HK-2 (cell line): ENCODE measurements around the gene CHTF8.
"Not testable (repeated sequence)": the region's sequence is repeated elsewhere in the genome, so short reads cannot be mapped to it uniquely, and the experiment has no call there.

Source experiments
- DNase-seq: peaks from one replicate; pipeline ENCODE4 v3.0.0-alpha.2; 2018; ENCODE audit not compliant: unreplicated experiment

The CHTF8 gene

DNA sequence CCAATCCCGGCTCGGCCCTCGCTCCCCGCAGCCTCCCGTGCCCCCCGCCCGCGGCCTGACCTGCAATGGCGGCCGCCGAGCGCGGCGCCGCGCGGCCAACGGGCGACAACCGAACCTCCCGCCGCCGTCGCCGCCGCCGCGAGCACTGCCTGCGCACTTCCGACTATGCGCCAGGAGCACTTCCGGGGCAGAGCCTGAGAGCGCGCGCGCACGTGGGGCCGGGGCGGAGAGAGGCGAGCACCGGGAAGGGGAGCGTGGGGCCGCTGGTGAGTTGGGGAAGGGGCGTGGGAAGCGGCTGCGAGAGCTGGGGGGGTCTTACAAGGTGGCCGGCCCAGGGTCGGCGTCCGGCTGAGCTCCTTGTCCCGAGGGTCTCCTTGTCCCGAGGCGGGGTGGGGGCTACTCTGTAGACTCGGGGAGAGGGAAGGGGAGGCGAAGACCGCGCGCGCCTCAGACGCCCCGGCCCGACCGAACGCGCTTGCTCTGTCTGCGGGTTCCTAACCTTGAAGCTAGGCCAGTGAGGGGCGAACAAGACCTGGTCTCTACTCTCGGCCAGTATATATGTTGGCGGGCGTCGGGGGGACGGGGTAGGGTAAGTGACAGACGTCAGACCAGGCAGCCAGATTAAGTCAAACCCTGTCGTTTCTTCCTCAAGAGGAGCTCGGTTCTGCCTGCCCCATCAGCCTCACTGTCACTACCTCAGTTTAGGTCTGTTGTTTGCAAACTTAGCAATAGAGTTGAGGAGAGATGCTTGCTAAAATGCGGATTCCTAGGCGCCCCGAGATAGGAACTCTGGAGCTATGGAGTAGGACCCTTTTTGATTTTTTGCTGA is at the start of gene CHTF8, which contains the start of gene UTP4:
CHTF8 (minus strand) TSS at position 165 of the 829 bp plus-strand sequence. CDS start 11,130 bp downstream, outside the sequence.
UTP4 (plus strand) TSS at position 226 of the 829 bp plus-strand sequence. CDS start 811 bp downstream, outside the sequence.
- DNase-seq, result peak; percentile 84

DNA sequence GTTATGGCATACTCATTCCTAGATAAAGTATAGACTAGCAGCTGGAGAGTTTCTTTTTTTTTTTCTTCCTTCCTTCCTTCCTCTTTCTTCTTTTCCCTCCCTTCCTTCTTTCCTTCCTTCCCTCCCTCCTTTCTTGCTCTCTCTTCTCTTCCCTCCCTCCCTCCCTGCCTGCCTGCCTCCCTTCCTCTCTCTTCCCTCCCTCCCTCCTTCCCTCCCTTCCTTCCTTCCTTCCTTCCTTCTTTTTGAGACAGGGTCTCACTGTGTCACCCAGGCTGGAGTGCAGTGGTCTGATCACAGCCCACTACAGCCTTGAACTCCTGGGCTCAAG is 47.6 kb upstream of the CHTF8 start:
- no peak for DNase-seq

- DNase-seq, result no peak
These were observed 47.1 kb upstream of the CHTF8 start for GRCh38 chr16:69179328-69180010.

GRCh38 chr16:69176033-69176800 is 43.8 kb upstream of the CHTF8 start:
- DNase-seq, result no peak

DNA sequence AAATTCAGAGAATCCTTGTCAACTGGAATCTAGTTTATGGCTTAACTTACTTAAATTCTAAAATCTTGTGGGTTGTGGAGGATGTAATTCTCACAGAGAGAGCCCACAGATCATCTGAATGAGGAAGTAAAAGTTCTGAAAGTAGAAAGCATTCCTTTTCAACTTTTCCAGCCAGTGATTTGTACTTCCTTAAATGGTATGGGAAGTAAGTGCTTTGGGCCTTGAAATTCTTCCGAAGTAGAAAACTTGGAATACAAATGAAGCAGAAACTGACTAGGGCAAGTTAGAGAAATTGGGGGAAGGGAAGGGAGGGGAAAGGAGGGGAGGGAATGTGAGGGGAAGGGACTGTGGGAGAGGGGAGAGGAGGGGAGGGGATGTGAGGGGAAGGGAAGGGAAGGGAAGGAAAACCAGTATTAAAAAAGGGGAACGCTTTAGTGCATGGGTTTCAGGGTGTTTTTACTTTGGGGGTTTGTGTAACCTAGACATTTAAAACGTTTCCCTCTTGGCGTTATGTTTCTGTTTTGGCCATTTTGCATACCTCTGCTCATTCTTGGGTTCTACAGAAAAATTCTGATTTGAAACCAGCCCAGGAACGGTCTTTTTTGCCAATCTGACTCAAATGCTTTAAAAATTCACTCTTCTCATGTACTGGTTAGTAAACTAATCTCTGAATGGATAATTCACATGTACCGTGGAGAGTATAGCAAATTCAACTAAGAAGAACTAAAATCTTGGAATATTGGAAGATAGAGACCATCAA is 39.1 kb upstream of the CHTF8 start:
- no peak for DNase-seq

GRCh38 chr16:69169607-69170352 is 37.4 kb upstream of the CHTF8 start:
- DNase-seq, result no peak

- DNase-seq, result no peak
These were observed 36.7 kb upstream of the CHTF8 start for GRCh38 chr16:69169051-69169450.

GRCh38 chr16:69166946-69167930 is 34.9 kb upstream of the CHTF8 start:
- no peak for DNase-seq

- no peak for DNase-seq
These were observed 33.9 kb upstream of the CHTF8 start for GRCh38 chr16:69166221-69166833.

DNA sequence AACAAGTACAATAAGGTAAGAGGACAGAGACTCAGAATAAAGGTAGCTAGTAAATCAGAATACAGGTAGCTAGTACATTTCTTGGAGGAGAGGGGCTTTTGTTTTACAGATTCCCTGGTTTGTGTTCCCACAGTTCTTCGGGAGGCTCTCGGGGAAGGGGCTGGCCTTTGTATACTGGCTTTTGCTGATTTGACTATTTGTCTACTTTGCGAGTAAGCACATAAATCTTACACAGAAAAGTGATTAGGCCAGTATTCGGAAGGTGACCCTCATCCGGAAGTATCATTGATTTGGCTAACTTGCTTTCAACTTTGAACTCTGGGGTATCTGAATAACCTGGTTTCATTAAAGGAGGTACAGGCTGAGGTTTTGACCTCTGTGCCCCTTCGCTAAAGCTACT is 33.2 kb upstream of the CHTF8 start:
- DNase-seq, result no peak

- DNase-seq, result no peak
These were observed 27.8 kb upstream of the CHTF8 start for GRCh38 chr16:69160192-69160591.

- no peak for DNase-seq
These were observed 24.8 kb upstream of the CHTF8 start for GRCh38 chr16:69157196-69157595.

DNA sequence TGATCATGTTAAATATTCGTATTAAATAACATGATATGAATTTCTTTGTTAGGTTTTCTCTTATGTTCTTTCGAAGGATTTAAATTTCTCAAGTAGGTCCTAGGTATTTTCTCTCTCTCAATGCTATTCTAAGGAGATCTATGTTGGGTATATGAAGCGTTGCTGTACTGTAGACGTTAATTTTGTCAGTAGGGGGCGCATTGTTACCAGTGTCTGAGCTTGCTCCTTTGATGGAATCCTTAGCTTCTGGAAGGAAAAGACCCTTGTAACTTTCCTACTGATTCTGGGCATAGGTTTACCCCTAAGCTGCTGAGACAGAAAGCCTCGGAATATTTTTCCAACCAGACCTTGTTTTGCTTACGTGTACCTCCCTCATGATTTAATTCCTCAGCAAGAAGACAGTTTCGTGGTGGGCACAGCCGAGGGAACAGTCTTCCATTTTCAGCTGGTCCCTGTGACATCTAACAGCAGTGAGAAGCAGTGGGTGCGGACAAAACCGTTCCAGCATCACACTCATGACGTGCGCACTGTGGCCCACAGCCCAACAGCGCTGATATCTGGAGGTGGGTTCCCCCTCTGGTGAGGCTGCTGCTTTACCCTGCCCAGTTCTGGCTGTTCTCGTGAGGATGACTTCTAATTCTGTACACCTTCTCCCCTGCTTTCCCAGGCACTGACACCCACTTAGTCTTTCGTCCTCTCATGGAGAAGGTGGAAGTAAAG is 17.9 kb upstream of the CHTF8 start:
- peak; percentile 25 for DNase-seq

DNA sequence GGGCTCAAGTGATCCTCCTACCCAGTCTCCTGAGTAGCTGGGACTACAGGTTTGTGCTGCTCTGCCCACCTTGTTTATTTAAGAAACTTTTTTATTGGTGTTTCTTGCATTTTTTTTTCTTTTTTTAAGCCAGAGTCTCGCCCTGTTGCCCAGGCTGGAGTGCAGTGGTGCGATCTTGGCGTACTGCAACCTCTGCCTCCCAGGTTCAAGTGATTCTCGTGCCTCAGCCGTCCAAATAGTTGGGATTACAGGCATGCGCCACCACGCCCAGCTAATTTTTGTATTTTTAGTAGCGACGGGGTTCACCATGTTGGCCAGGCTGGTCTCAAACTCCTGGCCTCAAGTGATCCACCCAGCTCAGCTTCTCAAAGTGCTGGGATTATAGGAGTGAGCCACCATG is 17.2 kb upstream of the CHTF8 start:
- not testable (repeated sequence) for DNase-seq

- DNase-seq, result no peak
These were observed 13.3 kb upstream of the CHTF8 start for GRCh38 chr16:69145658-69146057.

DNA sequence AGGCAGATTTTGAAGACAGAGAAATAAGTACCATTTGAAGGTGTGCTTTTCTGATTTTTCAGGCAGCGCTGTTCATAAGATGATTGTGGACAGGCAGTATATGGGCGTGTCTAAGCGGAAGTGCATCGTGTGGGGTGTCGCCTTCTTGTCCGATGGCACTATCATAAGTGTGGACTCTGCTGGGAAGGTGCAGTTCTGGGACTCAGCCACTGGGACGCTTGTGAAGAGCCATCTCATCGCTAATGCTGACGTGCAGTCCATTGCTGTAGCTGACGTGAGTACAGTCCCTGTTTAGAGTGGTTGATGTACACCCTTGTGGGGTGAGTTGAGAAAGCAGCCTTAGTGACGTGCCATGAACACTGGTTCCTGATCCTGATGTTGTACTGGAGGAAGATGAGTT is 10.7 kb upstream of the CHTF8 start:
- no peak for DNase-seq

GRCh38 chr16:69141936-69142335 is 9.5 kb upstream of the CHTF8 start:
- no peak for DNase-seq

DNA sequence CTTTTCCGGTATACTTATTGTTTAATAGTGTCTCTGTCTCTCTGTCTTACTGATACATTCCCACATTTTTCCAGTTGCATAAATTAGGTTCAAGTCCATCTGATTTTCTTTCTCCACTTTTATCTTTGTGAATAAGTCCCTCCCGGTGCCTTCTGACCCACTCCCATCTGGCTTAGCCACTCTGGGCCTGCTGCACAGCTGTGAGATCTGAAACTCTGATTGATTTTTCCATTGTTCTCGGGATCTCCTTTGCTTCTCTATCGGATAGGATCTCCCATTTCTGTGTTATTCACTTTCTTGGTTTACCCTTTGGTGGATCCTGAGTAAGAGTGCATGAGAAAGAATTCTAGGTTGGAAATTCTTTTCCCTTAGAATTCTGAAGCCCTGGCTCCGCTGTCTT is 8.6 kb upstream of the CHTF8 start:
- DNase-seq, result no peak

GRCh38 chr16:69139464-69139863 is 7.1 kb upstream of the CHTF8 start:
- not testable (repeated sequence) for DNase-seq
